Mesenchymal stem cell (in vitro differentiated cells and primary cell): ENCODE measurements around the gene CMYA5.

Experiments used
- DNase-seq: peaks from one replicate; pipeline ENCODE4 v3.0.0-alpha.2; 2013
- H2AFZ ChIP-seq: one replicate; pipeline ENCODE4 v1.6.1; 2013; ENCODE audit warnings: low read depth, mild to moderate bottlenecking, control low read depth, inconsistent platforms, low read length, moderate library complexity
- H2AK5ac ChIP-seq: 2 replicates; pipeline ENCODE4 v1.6.1; 2013; ENCODE audit warnings: low read length, moderate library complexity, mild to moderate bottlenecking, inconsistent platforms; ENCODE audit not compliant: severe bottlenecking
- H2BK120ac ChIP-seq: one replicate; pipeline ENCODE4 v1.6.1; 2013; ENCODE audit warnings: low read depth, mild to moderate bottlenecking, inconsistent platforms, low read length, moderate library complexity
- H2BK12ac ChIP-seq, 2 experiments: one replicate each; pipeline ENCODE4 v1.6.1; 2013; ENCODE audit warnings: inconsistent platforms in 2 of 2, low read length in 2 of 2, mild to moderate bottlenecking in 2 of 2, moderate library complexity in 2 of 2, control low read depth in 1 of 2
- H2BK15ac ChIP-seq: one replicate; pipeline ENCODE4 v1.6.1; 2013; ENCODE audit warnings: mild to moderate bottlenecking, low read depth, inconsistent platforms; ENCODE audit not compliant: poor library complexity, severe bottlenecking
- H2BK5ac ChIP-seq: 2 replicates; pipeline ENCODE4 v1.6.1; 2013; ENCODE audit warnings: low read depth, mild to moderate bottlenecking, low read length, control low read depth, inconsistent platforms; ENCODE audit not compliant: poor library complexity, severe bottlenecking
- H3K14ac ChIP-seq, 2 experiments: one replicate each; pipeline ENCODE4 v1.6.1; 2013; ENCODE audit warnings: inconsistent platforms in 2 of 2, low read length in 2 of 2, control low read depth in 1 of 2, mild to moderate bottlenecking in 1 of 2, moderate library complexity in 1 of 2
- H3K18ac ChIP-seq, 2 experiments: one replicate each; pipeline ENCODE4 v1.6.1; 2013; ENCODE audit warnings: inconsistent platforms in 2 of 2, low read length in 2 of 2, control low read depth in 1 of 2, low read depth in 1 of 2, mild to moderate bottlenecking in 1 of 2
- H3K23ac ChIP-seq, 2 experiments: one replicate each; pipeline ENCODE4 v1.6.1; 2013; ENCODE audit warnings: inconsistent platforms in 2 of 2, low read length in 2 of 2, mild to moderate bottlenecking in 2 of 2, moderate library complexity in 2 of 2, control low read depth in 1 of 2
- H3K27ac ChIP-seq: 2 replicates; pipeline ENCODE4 v1.5.1; 2013; ENCODE audit warnings: mild to moderate bottlenecking, moderate library complexity, low read length, control low read depth, inconsistent platforms; ENCODE audit not compliant: poor library complexity, severe bottlenecking
- H3K27me3 ChIP-seq, 2 experiments: 2 replicates each; pipeline versions ENCODE4 v1.6.1 to v1.7.0; 2013; ENCODE audit warnings: low read length in 2 of 2, mild to moderate bottlenecking in 2 of 2, moderate library complexity in 2 of 2, control low read depth in 1 of 2, inconsistent platforms in 1 of 2; ENCODE audit not compliant: control insufficient read depth in 1 of 2, insufficient read depth in 1 of 2
- H3K36me3 ChIP-seq, 2 experiments: 2 replicates each; pipeline versions ENCODE4 v1.6.1 to v1.7.0; 2013; ENCODE audit warnings: low read length in 2 of 2, control low read depth in 1 of 2, inconsistent platforms in 1 of 2, low read depth in 1 of 2, mild to moderate bottlenecking in 1 of 2; ENCODE audit not compliant: insufficient read depth in 2 of 2, control insufficient read depth in 1 of 2
- H3K4ac ChIP-seq, 2 experiments: one replicate each; pipeline ENCODE4 v1.6.1; 2013; ENCODE audit warnings: inconsistent platforms in 2 of 2, low read length in 2 of 2, mild to moderate bottlenecking in 2 of 2, moderate library complexity in 2 of 2, control low read depth in 1 of 2, low read depth in 1 of 2
- H3K4me1 ChIP-seq: 2 replicates; pipeline ENCODE4 v1.6.1; 2013; ENCODE audit warnings: low read depth, low read length, control low read depth; ENCODE audit not compliant: control insufficient read depth, insufficient read depth
- H3K4me2 ChIP-seq: 2 replicates; pipeline ENCODE4 v1.6.1; 2013; ENCODE audit warnings: low read length, mild to moderate bottlenecking, inconsistent platforms; ENCODE audit not compliant: poor library complexity, severe bottlenecking
- H3K4me3 ChIP-seq, 2 experiments: 2 replicates each; pipeline versions ENCODE4 v1.5.1 to v1.7.0; 2013; ENCODE audit warnings: low read length in 2 of 2, mild to moderate bottlenecking in 2 of 2, control low read depth in 1 of 2, low read depth in 1 of 2; ENCODE audit not compliant: insufficient read depth in 1 of 2
- H3K79me1 ChIP-seq: replicated peaks from 2 replicates; pipeline ENCODE4 v1.6.1; 2013; ENCODE audit warnings: mild to moderate bottlenecking, control low read depth, low read length, inconsistent platforms; ENCODE audit not compliant: poor library complexity, severe bottlenecking
- H3K9ac ChIP-seq: 2 replicates; pipeline ENCODE4 v1.7.0; 2013; ENCODE audit warnings: mild to moderate bottlenecking, low read length, moderate library complexity
- H3K9me3 ChIP-seq: 2 replicates; pipeline ENCODE4 v1.7.0; 2013; ENCODE audit warnings: mild to moderate bottlenecking, low read length; ENCODE audit not compliant: control insufficient read depth
- H4K8ac ChIP-seq: one replicate; pipeline ENCODE4 v1.6.1; 2013; ENCODE audit warnings: inconsistent platforms, mild to moderate bottlenecking, low read length, moderate library complexity
- H4K91ac ChIP-seq: one replicate; pipeline ENCODE4 v1.6.1; 2013; ENCODE audit warnings: mild to moderate bottlenecking, low read length, inconsistent platforms
- WGBS: methylation state at CpG from one replicate; pipeline ENCODE4 v1.1.7; 2013; ENCODE audit warnings: mixed read lengths; 5-methylcytosine and 5-hydroxymethylcytosine counted together

CMYA5 gene

GRCh38 chr5:79653843-79654242, 35.8 kb upstream of the CMYA5 start:
- 96% methylated on average over 5 of the region's 6 CpGs for WGBS
- H2AFZ ChIP-seq: no peak overlapping the region
- H3K9me3 ChIP-seq: no peaks in the 10 kb centered on the region

GRCh38 chr5:79663212-79663611, 26.4 kb upstream of the CMYA5 start:
- no peak for DNase-seq
- WGBS: 100% methylated on average over 3 of the region's 3 CpGs
- Histone ChIP-seq H2BK15ac (no peak overlapping the region), H3K14ac (no peak overlapping the region), H3K4me3 (no peak overlapping the region), H3K4me1 (no peaks in the 10 kb centered on the region), H3K9ac (no peak overlapping the region), H4K91ac (no peak overlapping the region), H3K9me3 (no peaks in the 10 kb centered on the region), H3K36me3 (peaks cover 5 to 67% of the 10 kb centered on the region in 2 experiments), H3K27ac (no peak overlapping the region), H3K23ac (no peak overlapping the region), H3K4ac (no peak overlapping the region), H2AFZ (no peak overlapping the region), H2BK12ac (no peak overlapping the region), H3K79me1 (peaks cover 7% of the 10 kb centered on the region), H2BK120ac (no peak overlapping the region), H2BK5ac (no peak overlapping the region), H3K4me2 (no peak overlapping the region), H3K27me3 (no peaks in the 10 kb centered on the region), H2AK5ac (no peak overlapping the region), H3K18ac (no peak overlapping the region), H4K8ac (no peak overlapping the region)

More at GRCh38 chr5:79653843-79654242, 35.8 kb upstream of the CMYA5 start:
- H2BK12ac ChIP-seq: no peak overlapping the region
- no peak overlapping the region for H3K4me3 ChIP-seq
- no peak overlapping the region for H4K8ac ChIP-seq
- peaks cover 4% of the 10 kb centered on the region for H3K79me1 ChIP-seq
- H3K4me1 ChIP-seq: peaks cover 6% of the 10 kb centered on the region
- no peak overlapping the region for H3K4ac ChIP-seq
- H3K9ac ChIP-seq: no peak overlapping the region
- no peak overlapping the region for H3K18ac ChIP-seq
- H2BK5ac ChIP-seq: no peak overlapping the region
- H3K4me2 ChIP-seq: peak overlapping the region; percentile 29
- H2AK5ac ChIP-seq: no peak overlapping the region
- no peak overlapping the region for H3K23ac ChIP-seq
- peaks cover 0 to 84% of the 10 kb centered on the region in 2 experiments for H3K36me3 ChIP-seq
- no peak overlapping the region for H3K14ac ChIP-seq
- H2BK15ac ChIP-seq: no peak overlapping the region
- no peak overlapping the region for H4K91ac ChIP-seq
- no peak for DNase-seq
- peak overlapping the region; percentile 85 for H3K27ac ChIP-seq
- H3K27me3 ChIP-seq: no peaks in the 10 kb centered on the region
- no peak overlapping the region for H2BK120ac ChIP-seq

- Histone ChIP-seq H3K27me3 (no peaks in the 10 kb centered on the region), H3K9me3 (no peaks in the 10 kb centered on the region), H2BK120ac (no peak overlapping the region), H3K4me3 (no peak overlapping the region), H4K8ac (no peak overlapping the region), H2AK5ac (no peak overlapping the region), H3K18ac (no peak overlapping the region), H3K14ac (no peak overlapping the region), H2BK15ac (no peak overlapping the region), H2AFZ (no peak overlapping the region), H3K36me3 (peaks cover 0 to 62% of the 10 kb centered on the region in 2 experiments), H3K4me2 (no peak overlapping the region), H3K23ac (no peak overlapping the region), H2BK12ac (no peak overlapping the region), H3K9ac (no peak overlapping the region), H3K4me1 (no peaks in the 10 kb centered on the region), H3K79me1 (peaks cover 9% of the 10 kb centered on the region), H2BK5ac (no peak overlapping the region), H3K27ac (no peak overlapping the region), H3K4ac (no peak overlapping the region), H4K91ac (no peak overlapping the region)
- 100% methylated on average over 2 of the region's 3 CpGs for WGBS
- DNase-seq: no peak
These were observed 22.9 kb upstream of the CMYA5 start for GRCh38 chr5:79666758-79667157.

- Histone ChIP-seq H3K9ac (no peak overlapping the region), H2BK12ac (no peak overlapping the region), H3K4me1 (peaks cover 2% of the 10 kb centered on the region), H2AFZ (no peak overlapping the region), H3K36me3 (peaks cover 0 to 65% of the 10 kb centered on the region in 2 experiments), H2AK5ac (no peak overlapping the region), H2BK120ac (no peak overlapping the region), H3K23ac (no peak overlapping the region), H3K27me3 (no peaks in the 10 kb centered on the region), H3K4me2 (no peak overlapping the region), H3K27ac (no peak overlapping the region), H4K8ac (no peak overlapping the region), H4K91ac (no peak overlapping the region), H2BK15ac (no peak overlapping the region), H3K4ac (no peak overlapping the region), H3K9me3 (no peaks in the 10 kb centered on the region), H3K4me3 (no peak overlapping the region), H3K18ac (no peak overlapping the region), H3K79me1 (peaks cover 12% of the 10 kb centered on the region), H2BK5ac (no peak overlapping the region), H3K14ac (no peak overlapping the region)
- WGBS: 100% methylated on average over 2 of the region's 2 CpGs
- DNase-seq: peak; percentile 6
These were observed 17.2 kb upstream of the CMYA5 start for GRCh38 chr5:79672392-79672791.
